NCI-H2081 (cell line): ENCODE measurements around the gene MUC20.
"Not testable (repeated sequence)": the region's sequence is repeated elsewhere in the genome, so short reads cannot be mapped to it uniquely, and the experiment has no call there.

Experiments
- DNase-seq, 2 experiments: peaks; one replicate each; lab custom pipeline; 2025; lab: John Stamatoyannopoulos, UW

MUC20 gene

GRCh38 chr3:195770841-195771645 is 50.3 kb downstream of the MUC20 start:
- DNase-seq: not testable (repeated sequence)

GRCh38 chr3:195771646-195772300 is 51.0 kb downstream of the MUC20 start:
- DNase-seq: no peak

DNA sequence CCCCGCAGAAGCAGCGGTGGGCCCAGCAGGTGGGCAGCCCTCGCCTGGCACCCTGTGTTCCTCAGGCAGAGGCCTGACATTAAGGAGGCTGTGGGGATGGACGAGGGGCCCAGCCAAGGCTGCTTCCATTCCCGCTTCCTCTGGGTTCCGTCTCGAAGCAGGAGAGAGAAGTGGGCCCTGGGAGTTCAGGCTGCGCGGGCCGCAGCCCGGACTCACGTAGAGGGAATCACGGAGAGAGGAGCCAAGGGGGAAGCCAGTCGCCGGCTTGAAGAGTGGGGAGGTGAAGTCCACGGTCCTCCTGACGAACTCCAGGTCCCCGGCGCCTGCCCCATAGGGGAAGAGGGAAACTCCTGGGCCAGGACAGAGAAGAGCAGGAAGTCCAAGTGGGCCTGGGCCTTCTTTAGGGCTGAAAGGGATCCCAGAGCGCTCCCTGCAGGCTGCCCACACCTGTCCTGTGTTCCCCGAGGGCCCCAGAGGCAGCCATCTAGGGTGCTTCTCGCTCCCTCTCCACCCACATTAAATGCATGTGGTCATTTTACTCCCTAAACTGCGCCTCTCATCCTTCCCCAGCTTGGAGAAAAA is 53.3 kb downstream of the MUC20 start:
- no peak for DNase-seq

DNA sequence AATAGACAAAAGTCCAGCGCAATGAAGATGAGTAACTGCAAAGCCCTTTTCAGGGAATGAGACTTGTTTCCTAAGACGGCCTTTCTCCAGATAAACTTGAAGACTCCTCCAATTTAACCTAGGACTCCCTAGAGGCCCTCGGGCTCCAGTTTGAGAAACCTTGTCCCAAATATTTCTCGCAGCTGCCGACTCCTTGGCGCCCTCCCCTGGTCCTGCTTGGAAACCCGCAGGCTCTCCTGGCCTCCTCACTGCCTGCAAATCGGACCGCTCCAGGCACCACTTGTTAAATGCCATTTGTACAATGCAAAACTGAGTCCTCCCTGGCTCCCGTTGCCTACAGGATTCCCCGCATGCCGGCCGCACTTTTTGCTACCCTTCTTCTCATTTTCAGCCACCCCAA is 54.1 kb downstream of the MUC20 start:
- peak in 1 of 2 experiments; percentile 16 for DNase-seq

DNA sequence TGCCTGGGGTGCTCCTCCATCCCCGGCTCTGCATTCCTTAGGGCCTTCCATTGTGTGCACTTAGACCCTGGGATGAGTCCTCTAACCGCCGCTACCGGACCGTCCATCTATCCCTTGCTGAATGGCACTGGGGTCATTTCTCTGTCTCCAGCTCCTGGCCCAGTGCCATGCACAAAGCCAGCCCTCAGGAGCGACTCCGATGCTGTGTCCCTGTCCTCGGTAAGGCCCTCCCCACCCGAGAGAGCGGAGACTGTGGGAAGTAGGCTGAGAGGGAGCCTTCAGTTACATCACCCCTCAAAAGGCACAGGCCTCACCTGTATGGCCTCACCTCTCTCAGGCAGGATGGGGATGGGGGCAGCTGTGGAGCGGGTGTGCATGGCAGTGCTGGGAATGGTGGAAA is 57.2 kb downstream of the MUC20 start:
- no peak for DNase-seq

DNA sequence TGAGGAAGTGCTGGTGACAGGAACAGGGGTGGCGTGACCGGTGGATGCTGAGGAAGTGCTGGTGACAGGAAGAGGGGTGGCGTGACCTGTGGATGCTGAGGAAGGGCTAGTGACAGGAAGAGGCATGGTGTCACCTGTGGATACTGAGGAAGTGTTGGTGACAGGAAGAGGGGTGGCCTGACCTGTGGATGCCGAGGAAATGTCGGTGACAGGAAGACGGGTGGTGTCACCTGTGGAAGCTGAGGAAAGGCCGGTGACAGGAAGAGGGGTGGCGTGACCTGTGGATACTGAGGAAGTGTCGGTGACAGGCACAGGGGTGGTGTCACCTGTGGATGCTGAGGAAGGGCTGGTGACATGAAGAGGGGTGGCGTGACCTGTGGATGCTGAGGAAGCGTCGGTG is 60.5 kb downstream of the MUC20 start:
- DNase-seq: not testable (repeated sequence)
